Cardiac muscle cell (in vitro differentiated cells and primary cell): ENCODE data around the gene CCDC157. TPM values are rescaled to one million over a fixed set of nuclear protein-coding genes. Genes with fewer than 3 reads are reported as not detected.

Experiments used
- DNase-seq, 2 donors: peaks; one replicate each; pipeline versions ENCODE4 v3.0.0 to v3.0.0-alpha.2; 2010 to 2017; ENCODE audit warnings: low read depth in 1 of 2, low spot score in 1 of 2
- H3K27ac ChIP-seq: fragments of 200-600 bp; sonication (generic); 2 replicates; pipeline ENCODE4 v1.5.1; 2016
- H3K27me3 ChIP-seq: fragments of 200-600 bp; sonication (generic); 2 replicates; pipeline ENCODE4 v1.6.0; 2016; ENCODE audit warnings: control low read depth
- H3K36me3 ChIP-seq: fragments of 200-600 bp; sonication (generic); 2 replicates; pipeline ENCODE4 v1.5.1; 2016; ENCODE audit warnings: control low read depth
- H3K4me1 ChIP-seq: fragments of 200-600 bp; sonication (generic); 2 replicates; pipeline ENCODE4 v1.8.1; 2017; ENCODE audit warnings: low read depth, mild to moderate bottlenecking, mixed run types
- H3K4me3 ChIP-seq: fragments of 200-600 bp; sonication (generic); 2 replicates; pipeline ENCODE4 v1.5.1; 2016; ENCODE audit warnings: mild to moderate bottlenecking
- H3K9me3 ChIP-seq: fragments of 200-600 bp; sonication (generic); 2 replicates; pipeline ENCODE4 v1.5.1; 2017; ENCODE audit warnings: low read depth, mild to moderate bottlenecking, control low read depth
- CTCF ChIP-seq: IDR thresholded peaks from 2 replicates; pipeline ENCODE4 v1.5.1; 2012; ENCODE audit warnings: low read depth, mild to moderate bottlenecking, low read length
- polyA plus RNA-seq: library from polyadenylated mRNA; unstranded; fragments of >200 nt; fragmentation: Nextera tagmentation; extraction: Ambion mirVana; gene quantifications from 2 replicates; pipeline ENCODE4 v1.2.1, GENCODE V29; 2016
- total RNA-seq: library from RNA; depleted of rRNA; stranded (reverse); fragments of >200 nt; gene quantifications from 2 replicates; pipeline ENCODE4 v1.2.3, GENCODE V29; 2016

Gene CCDC157
- total and polyA plus RNA-seq, 2 experiments from 2014 or later: 7.1 to 8.7 TPM

GRCh38 chr22:30310881-30311771 lies 45.7 kb upstream of the CCDC157 start:
- TF ChIP-seq CTCF: no peak

GRCh38 chr22:30312053-30312452 lies 44.8 kb upstream of the CCDC157 start:
- no peak for TF ChIP-seq CTCF
- DNase-seq: no peak
- H3K27ac ChIP-seq: no peak overlapping the region

More at GRCh38 chr22:30310881-30311771, 45.7 kb upstream of the CCDC157 start:
- no peak overlapping the region for H3K4me3 ChIP-seq
- no peaks in the 10 kb centered on the region for H3K36me3 ChIP-seq
- DNase-seq: peak; percentile 42 to 75
- no peaks in the 10 kb centered on the region for H3K27me3 ChIP-seq
- H3K27ac ChIP-seq: peak overlapping the region; percentile 32
- H3K9me3 ChIP-seq: no peaks in the 10 kb centered on the region
- H3K4me1 ChIP-seq: peaks cover 7% of the 10 kb centered on the region

GRCh38 chr22:30313527-30314363 lies 43.1 kb upstream of the CCDC157 start:
- no peak for TF ChIP-seq CTCF
- Histone ChIP-seq H3K36me3 (no peaks in the 10 kb centered on the region), H3K9me3 (no peaks in the 10 kb centered on the region), H3K4me1 (peaks cover 10% of the 10 kb centered on the region), H3K27ac (no peak overlapping the region), H3K27me3 (no peaks in the 10 kb centered on the region), H3K4me3 (no peak overlapping the region)
- no peak for DNase-seq

More at GRCh38 chr22:30312053-30312452, 44.8 kb upstream of the CCDC157 start:
- peaks cover 7% of the 10 kb centered on the region for H3K4me1 ChIP-seq
- no peak overlapping the region for H3K4me3 ChIP-seq
- no peaks in the 10 kb centered on the region for H3K9me3 ChIP-seq
- no peaks in the 10 kb centered on the region for H3K36me3 ChIP-seq
- no peaks in the 10 kb centered on the region for H3K27me3 ChIP-seq

- TF ChIP-seq CTCF: no peak
- no peak overlapping the region for H3K4me3 ChIP-seq
- no peak for DNase-seq
These were observed 41.9 kb upstream of the CCDC157 start for GRCh38 chr22:30314915-30315314.

GRCh38 chr22:30315962-30316576 lies 40.7 kb upstream of the CCDC157 start:
- TF ChIP-seq CTCF: no peak
- Histone ChIP-seq H3K27ac (no peak overlapping the region), H3K9me3 (no peaks in the 10 kb centered on the region), H3K4me1 (peaks cover 11% of the 10 kb centered on the region), H3K4me3 (no peak overlapping the region), H3K27me3 (no peaks in the 10 kb centered on the region), H3K36me3 (no peaks in the 10 kb centered on the region)
- DNase-seq: no peak

More at GRCh38 chr22:30314915-30315314, 41.9 kb upstream of the CCDC157 start:
- Histone ChIP-seq H3K9me3 (no peaks in the 10 kb centered on the region), H3K27ac (no peak overlapping the region), H3K4me1 (peaks cover 11% of the 10 kb centered on the region), H3K27me3 (no peaks in the 10 kb centered on the region), H3K36me3 (no peaks in the 10 kb centered on the region)
